ENCODE measurements around the gene AHSA1. TPM values are rescaled to one million over a fixed set of nuclear protein-coding genes. Genes with fewer than 3 reads are reported as not detected.

AHSA1 gene
- total and polyA plus RNA-seq, 2 experiments from 2014 or later: 177 to 213 TPM

- no peak for ATAC-seq
- H3K36me3 Mint-ChIP-seq (ENCODE audit: low read depth): peaks cover 49% of the 10 kb centered on the region
- H3K27me3 ChIP-seq (ENCODE audit: insufficient read depth): no peaks in the 10 kb centered on the region
- peaks cover 11% of the 10 kb centered on the region for H3F3A ChIP-seq (replicated peaks; ENCODE audit: low read depth)
- peaks cover 10% of the 10 kb centered on the region for H3K4me1 ChIP-seq (ENCODE audit: insufficient read depth)
- no peak overlapping the region for H2AFZ ChIP-seq
- peaks cover 4% of the 10 kb centered on the region for H3K27me3 Mint-ChIP-seq (ENCODE audit: insufficient read depth, low read depth, poor library complexity)
- no peak overlapping the region for H3K4me3 ChIP-seq
- no peak for DNase-seq (ENCODE audit: low spot score)
- H3K36me3 ChIP-seq (ENCODE audit: insufficient read depth): peaks cover 27% of the 10 kb centered on the region
- H3K79me2 ChIP-seq (replicated peaks; ENCODE audit: insufficient read depth): no peaks in the 10 kb centered on the region
- TF ChIP-seq JUNB (IDR thresholded peaks at IDR 0.05; ENCODE audit: unreplicated experiment): no peak
- no peak for TF ChIP-seq NANOG (IDR thresholded peaks at IDR 0.05; ENCODE audit: borderline replicate concordance)
- no peak for TF ChIP-seq POLR2AphosphoS5 (IDR thresholded peaks at IDR 0.05; ENCODE audit: low read depth)
- TF ChIP-seq STAT1 (IDR thresholded peaks at IDR 0.05; ENCODE audit: unreplicated experiment): no peak
- TF ChIP-seq, protein P1, sequence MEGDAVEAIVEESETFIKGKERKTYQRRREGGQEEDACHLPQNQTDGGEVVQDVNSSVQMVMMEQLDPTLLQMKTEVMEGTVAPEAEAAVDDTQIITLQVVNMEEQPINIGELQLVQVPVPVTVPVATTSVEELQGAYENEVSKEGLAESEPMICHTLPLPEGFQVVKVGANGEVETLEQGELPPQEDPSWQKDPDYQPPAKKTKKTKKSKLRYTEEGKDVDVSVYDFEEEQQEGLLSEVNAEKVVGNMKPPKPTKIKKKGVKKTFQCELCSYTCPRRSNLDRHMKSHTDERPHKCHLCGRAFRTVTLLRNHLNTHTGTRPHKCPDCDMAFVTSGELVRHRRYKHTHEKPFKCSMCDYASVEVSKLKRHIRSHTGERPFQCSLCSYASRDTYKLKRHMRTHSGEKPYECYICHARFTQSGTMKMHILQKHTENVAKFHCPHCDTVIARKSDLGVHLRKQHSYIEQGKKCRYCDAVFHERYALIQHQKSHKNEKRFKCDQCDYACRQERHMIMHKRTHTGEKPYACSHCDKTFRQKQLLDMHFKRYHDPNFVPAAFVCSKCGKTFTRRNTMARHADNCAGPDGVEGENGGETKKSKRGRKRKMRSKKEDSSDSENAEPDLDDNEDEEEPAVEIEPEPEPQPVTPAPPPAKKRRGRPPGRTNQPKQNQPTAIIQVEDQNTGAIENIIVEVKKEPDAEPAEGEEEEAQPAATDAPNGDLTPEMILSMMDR (conservative IDR thresholded peaks at IDR 0.05; ENCODE audit: low read depth in 2 of 2): no peak
- no peak for TF ChIP-seq ETS1 (IDR thresholded peaks at IDR 0.05)
- TF ChIP-seq ZNF114 (CRISPR knock-in tag; IDR thresholded peaks at IDR 0.05): no peak
- TF ChIP-seq EZH2phosphoT487 (IDR thresholded peaks at IDR 0.05; ENCODE audit: unreplicated experiment): no peak
- no peak for TF ChIP-seq REST (IDR thresholded peaks at IDR 0.05; ENCODE audit: unreplicated experiment)
- no peak for TF ChIP-seq CREB1 (CRISPR knock-in tag; IDR thresholded peaks at IDR 0.05; ENCODE audit: low read depth)
- TF ChIP-seq ZNF331 (CRISPR knock-in tag; IDR thresholded peaks at IDR 0.05; ENCODE audit: low read depth): no peak
- TF ChIP-seq, protein P2, sequence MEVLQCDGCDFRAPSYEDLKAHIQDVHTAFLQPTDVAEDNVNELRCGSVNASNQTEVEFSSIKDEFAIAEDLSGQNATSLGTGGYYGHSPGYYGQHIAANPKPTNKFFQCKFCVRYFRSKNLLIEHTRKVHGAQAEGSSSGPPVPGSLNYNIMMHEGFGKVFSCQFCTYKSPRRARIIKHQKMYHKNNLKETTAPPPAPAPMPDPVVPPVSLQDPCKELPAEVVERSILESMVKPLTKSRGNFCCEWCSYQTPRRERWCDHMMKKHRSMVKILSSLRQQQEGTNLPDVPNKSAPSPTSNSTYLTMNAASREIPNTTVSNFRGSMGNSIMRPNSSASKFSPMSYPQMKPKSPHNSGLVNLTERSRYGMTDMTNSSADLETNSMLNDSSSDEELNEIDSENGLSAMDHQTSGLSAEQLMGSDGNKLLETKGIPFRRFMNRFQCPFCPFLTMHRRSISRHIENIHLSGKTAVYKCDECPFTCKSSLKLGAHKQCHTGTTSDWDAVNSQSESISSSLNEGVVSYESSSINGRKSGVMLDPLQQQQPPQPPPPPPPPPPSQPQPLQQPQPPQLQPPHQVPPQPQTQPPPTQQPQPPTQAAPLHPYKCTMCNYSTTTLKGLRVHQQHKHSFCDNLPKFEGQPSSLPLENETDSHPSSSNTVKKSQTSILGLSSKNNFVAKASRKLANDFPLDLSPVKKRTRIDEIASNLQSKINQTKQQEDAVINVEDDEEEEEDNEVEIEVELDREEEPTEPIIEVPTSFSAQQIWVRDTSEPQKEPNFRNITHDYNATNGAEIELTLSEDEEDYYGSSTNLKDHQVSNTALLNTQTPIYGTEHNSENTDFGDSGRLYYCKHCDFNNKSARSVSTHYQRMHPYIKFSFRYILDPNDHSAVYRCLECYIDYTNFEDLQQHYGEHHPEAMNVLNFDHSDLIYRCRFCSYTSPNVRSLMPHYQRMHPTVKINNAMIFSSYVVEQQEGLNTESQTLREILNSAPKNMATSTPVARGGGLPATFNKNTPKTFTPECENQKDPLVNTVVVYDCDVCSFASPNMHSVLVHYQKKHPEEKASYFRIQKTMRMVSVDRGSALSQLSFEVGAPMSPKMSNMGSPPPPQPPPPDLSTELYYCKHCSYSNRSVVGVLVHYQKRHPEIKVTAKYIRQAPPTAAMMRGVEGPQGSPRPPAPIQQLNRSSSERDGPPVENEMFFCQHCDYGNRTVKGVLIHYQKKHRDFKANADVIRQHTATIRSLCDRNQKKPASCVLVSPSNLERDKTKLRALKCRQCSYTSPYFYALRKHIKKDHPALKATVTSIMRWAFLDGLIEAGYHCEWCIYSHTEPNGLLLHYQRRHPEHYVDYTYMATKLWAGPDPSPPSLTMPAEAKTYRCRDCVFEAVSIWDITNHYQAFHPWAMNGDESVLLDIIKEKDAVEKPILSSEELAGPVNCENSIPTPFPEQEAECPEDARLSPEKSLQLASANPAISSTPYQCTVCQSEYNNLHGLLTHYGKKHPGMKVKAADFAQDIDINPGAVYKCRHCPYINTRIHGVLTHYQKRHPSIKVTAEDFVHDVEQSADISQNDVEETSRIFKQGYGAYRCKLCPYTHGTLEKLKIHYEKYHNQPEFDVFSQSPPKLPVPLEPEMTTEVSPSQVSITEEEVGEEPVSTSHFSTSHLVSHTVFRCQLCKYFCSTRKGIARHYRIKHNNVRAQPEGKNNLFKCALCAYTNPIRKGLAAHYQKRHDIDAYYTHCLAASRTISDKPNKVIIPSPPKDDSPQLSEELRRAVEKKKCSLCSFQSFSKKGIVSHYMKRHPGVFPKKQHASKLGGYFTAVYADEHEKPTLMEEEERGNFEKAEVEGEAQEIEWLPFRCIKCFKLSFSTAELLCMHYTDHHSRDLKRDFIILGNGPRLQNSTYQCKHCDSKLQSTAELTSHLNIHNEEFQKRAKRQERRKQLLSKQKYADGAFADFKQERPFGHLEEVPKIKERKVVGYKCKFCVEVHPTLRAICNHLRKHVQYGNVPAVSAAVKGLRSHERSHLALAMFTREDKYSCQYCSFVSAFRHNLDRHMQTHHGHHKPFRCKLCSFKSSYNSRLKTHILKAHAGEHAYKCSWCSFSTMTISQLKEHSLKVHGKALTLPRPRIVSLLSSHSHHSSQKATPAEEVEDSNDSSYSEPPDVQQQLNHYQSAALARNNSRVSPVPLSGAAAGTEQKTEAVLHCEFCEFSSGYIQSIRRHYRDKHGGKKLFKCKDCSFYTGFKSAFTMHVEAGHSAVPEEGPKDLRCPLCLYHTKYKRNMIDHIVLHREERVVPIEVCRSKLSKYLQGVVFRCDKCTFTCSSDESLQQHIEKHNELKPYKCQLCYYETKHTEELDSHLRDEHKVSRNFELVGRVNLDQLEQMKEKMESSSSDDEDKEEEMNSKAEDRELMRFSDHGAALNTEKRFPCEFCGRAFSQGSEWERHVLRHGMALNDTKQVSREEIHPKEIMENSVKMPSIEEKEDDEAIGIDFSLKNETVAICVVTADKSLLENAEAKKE (CRISPR knock-in tag; IDR thresholded peaks at IDR 0.05): no peak
- no peak for TF ChIP-seq EZH2 (IDR thresholded peaks at IDR 0.05; ENCODE audit: low read depth, unreplicated experiment)
- H3K27ac Mint-ChIP-seq: peak overlapping the region; percentile 13
- peaks cover 21% of the 10 kb centered on the region for H3K4me1 Mint-ChIP-seq
- peaks cover 6% of the 10 kb centered on the region for H4K20me1 ChIP-seq (replicated peaks; ENCODE audit: insufficient read depth)
- peak overlapping the region; percentile 76; the same call in 1 of the 2 replicates for H3K27ac ChIP-seq (ENCODE audit: low read depth)
- H3K4me2 ChIP-seq: no peak overlapping the region
- H3K9me3 Mint-ChIP-seq: no peaks in the 10 kb centered on the region; the same call in 2 of the 3 replicates
- no peaks in the 10 kb centered on the region for H3K9me2 ChIP-seq (ENCODE audit: insufficient read depth)
- H3K4me3 Mint-ChIP-seq: no peak overlapping the region
These were observed 11.6 kb downstream of the AHSA1 start for GRCh38 chr14:77469539-77469938.
